Activated T-helper 1 cell treated with Interleukin-2 at 50 U/mL for 16 hours (primary cell): ENCODE data around the gene VDAC1.

Experiments
- DNase-seq: peaks from one replicate; pipeline ENCODE4 v3.0.0-alpha.2; 2020; ENCODE audit warnings: low read depth

VDAC1 gene

GRCh38 chr5:133926489-133927299, 78.1 kb downstream of the VDAC1 start:
- no peak for DNase-seq

- no peak for DNase-seq
These were observed 78.8 kb downstream of the VDAC1 start for GRCh38 chr5:133925866-133926488.

DNA sequence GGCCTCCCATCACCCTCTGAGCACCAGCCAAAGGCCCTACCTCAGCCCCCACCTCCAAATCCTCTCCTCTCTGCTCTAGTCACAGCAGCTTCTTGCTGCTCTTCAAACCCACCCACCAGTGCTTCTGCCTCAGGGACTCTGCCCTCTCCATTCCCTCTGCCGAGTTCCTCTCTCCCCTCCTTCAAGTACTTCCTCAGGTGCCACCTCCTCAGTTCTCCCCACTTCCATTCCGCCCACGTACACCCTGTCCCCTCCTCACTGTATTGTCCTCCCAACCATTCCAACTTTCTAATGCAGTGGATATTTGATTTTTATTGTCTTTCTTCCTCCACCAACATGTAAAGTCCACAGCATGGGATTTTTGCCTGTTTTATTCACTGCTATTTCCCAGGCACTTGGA, 79.5 kb downstream of the VDAC1 start:
- no peak for DNase-seq

GRCh38 chr5:133924221-133924920, 80.4 kb downstream of the VDAC1 start:
- no peak for DNase-seq

GRCh38 chr5:133921979-133922378, 82.8 kb downstream of the VDAC1 start:
- no peak for DNase-seq
